ENCODE results near the gene ZMYND11.
"Not testable (repeated sequence)": the region's sequence is repeated elsewhere in the genome, so short reads cannot be mapped to it uniquely, and the experiment has no call there.

Gene ZMYND11

DNA sequence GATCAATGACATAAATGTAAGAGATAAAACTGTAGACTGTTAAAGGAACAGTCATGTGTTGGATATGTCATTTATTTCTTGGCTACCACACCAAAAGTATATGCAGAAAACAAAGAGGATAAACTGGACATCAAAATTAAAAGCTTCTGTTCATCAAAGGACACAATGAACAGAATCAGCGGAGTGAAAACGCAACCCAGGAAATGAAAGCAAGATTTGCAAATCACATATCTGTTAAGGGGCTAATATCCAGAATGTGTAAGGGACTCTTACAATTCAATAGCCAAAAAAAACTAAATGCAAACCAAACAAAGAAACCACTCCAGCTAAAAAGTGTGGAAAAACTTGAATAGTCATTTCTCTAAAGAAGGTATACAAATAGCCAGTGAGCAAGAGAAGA is 164.3 kb downstream of the ZMYND11 start:
- DNase-seq (ENCODE audit: extremely low spot score): no peak
- ChIA-PET CTCF (no interaction called here), POLR2A (no interaction called here)
- TF ChIP-seq FOXA1 (IDR thresholded peaks at IDR 0.05) (no peak), FOXK2 (IDR thresholded peaks at IDR 0.05) (no peak), ARNT (IDR thresholded peaks at IDR 0.05) (no peak), SUZ12 (IDR thresholded peaks at IDR 0.05) (no peak), ZNF384 (IDR thresholded peaks at IDR 0.05) (no peak), HDGF (IDR thresholded peaks at IDR 0.05; ENCODE audit: borderline replicate concordance) (no peak), LEF1 (IDR thresholded peaks at IDR 0.05; ENCODE audit: borderline replicate concordance) (no peak), SP1 (IDR thresholded peaks at IDR 0.05) (no peak), ELF4 (IDR thresholded peaks at IDR 0.05) (no peak), NFRKB (IDR thresholded peaks at IDR 0.05) (no peak), FOXM1 (IDR thresholded peaks at IDR 0.05; ENCODE audit: borderline replicate concordance) (no peak), BHLHE40 (IDR thresholded peaks at IDR 0.05; ENCODE audit: borderline replicate concordance) (no peak)

DNA sequence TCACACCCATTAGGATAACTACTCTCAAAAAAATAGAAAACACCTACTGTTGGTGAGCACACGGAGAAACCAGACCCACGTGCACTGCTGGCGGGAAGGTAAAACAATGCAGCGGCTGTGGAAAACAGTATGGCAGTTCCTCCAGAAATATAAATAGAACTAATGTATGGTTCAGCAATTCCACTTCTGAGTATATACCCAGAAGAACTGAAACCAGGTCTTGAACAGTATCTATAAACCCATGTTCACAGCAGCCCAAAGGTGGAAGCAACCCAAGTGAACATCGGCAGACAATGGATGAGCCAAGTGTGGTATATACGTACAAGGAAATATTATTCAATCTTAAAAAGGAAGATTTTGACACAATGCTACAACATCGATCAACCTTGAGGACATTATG is 164.7 kb downstream of the ZMYND11 start:
- TF ChIP-seq ELF4 (IDR thresholded peaks at IDR 0.05) (no peak), FOXK2 (IDR thresholded peaks at IDR 0.05) (no peak), NFRKB (IDR thresholded peaks at IDR 0.05) (no peak), ZNF384 (IDR thresholded peaks at IDR 0.05) (no peak), HDGF (IDR thresholded peaks at IDR 0.05; ENCODE audit: borderline replicate concordance) (no peak), SP1 (IDR thresholded peaks at IDR 0.05) (no peak), FOXA1 (IDR thresholded peaks at IDR 0.05) (no peak), FOXM1 (IDR thresholded peaks at IDR 0.05; ENCODE audit: borderline replicate concordance) (no peak), LEF1 (IDR thresholded peaks at IDR 0.05; ENCODE audit: borderline replicate concordance) (no peak), SUZ12 (IDR thresholded peaks at IDR 0.05) (no peak), CTBP1 (IDR thresholded peaks at IDR 0.05; ENCODE audit: borderline replicate concordance) (no peak)
- DNase-seq (ENCODE audit: extremely low spot score): no peak
- ChIA-PET POLR2A (no interaction called here), CTCF (no interaction called here)

DNA sequence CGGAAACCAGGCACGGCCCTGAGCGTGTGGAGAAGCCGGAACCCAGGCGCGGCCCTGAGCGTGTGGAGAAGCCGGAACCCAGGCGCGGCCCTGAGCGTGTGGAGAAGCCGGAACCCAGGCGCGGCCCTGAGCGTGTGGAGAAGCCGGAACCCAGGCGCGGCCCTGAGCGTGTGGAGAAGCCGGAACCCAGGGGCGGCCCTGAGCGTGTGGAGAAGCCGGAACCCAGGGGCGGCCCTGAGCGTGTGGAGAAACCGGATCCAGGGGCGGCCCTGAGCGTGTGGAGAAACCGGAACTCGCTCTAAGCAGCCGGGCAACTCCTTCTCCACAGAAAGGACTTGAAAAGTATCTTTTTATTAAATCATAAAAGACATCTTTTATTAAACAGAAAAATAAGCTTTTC is 165.3 kb downstream of the ZMYND11 start:
- DNase-seq (ENCODE audit: extremely low spot score); CTCF ChIA-PET; POLR2A ChIA-PET: not testable (repeated sequence)

DNA sequence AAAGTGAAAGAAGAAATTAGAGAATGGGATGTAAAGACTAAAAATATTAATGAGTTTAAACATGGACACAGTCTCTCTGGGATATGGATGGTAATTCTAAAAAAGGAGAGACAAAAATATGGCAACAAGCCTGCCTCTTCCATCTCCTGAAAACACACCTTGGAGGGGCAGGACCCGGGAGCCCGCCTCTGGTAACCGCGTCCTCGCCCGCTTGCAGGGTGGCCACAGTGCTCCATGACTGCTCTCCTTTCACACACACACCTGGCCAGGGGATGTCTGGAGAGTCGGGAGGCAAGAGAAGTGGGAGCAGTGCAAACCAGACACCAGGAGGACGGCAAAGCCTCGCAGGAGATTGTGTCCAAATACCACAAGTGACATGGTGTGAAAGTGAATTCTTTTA is 166.3 kb downstream of the ZMYND11 start:
- TF ChIP-seq FOXK2 (IDR thresholded peaks at IDR 0.05) (no peak), ARNT (IDR thresholded peaks at IDR 0.05) (no peak), FOXA1 (IDR thresholded peaks at IDR 0.05) (no peak), SP1 (IDR thresholded peaks at IDR 0.05) (no peak), BHLHE40 (IDR thresholded peaks at IDR 0.05; ENCODE audit: borderline replicate concordance) (no peak), FOXM1 (IDR thresholded peaks at IDR 0.05; ENCODE audit: borderline replicate concordance) (no peak), SUZ12 (IDR thresholded peaks at IDR 0.05) (no peak), L3MBTL2 (conservative IDR thresholded peaks at IDR 0.05) (no peak), TARDBP (IDR thresholded peaks at IDR 0.05) (no peak), LEF1 (IDR thresholded peaks at IDR 0.05; ENCODE audit: borderline replicate concordance) (no peak), NFRKB (IDR thresholded peaks at IDR 0.05) (no peak), ELF4 (IDR thresholded peaks at IDR 0.05) (no peak)
- TF ChIP-seq, protein P1, sequence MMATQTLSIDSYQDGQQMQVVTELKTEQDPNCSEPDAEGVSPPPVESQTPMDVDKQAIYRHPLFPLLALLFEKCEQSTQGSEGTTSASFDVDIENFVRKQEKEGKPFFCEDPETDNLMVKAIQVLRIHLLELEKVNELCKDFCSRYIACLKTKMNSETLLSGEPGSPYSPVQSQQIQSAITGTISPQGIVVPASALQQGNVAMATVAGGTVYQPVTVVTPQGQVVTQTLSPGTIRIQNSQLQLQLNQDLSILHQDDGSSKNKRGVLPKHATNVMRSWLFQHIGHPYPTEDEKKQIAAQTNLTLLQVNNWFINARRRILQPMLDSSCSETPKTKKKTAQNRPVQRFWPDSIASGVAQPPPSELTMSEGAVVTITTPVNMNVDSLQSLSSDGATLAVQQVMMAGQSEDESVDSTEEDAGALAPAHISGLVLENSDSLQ (IDR thresholded peaks at IDR 0.05): no peak
- ChIA-PET POLR2A (no interaction called here), CTCF (no interaction called here)
- DNase-seq (ENCODE audit: extremely low spot score): no peak

Data from HEK293T (cell line).